ENCODE results near the gene FAM169A. TPM values are rescaled to one million over a fixed set of nuclear protein-coding genes. Genes with fewer than 3 reads are reported as not detected.
"Not testable (repeated sequence)": the region's sequence is repeated elsewhere in the genome, so short reads cannot be mapped to it uniquely, and the experiment has no call there.

FAM169A gene
- total RNA-seq, 1 donor from 2014 or later = 0.13 TPM

GRCh38 chr5:74801941-74802340 is 64.2 kb downstream of the FAM169A start:
- no peak for DNase-seq (ENCODE audit: low read depth, low spot score)

DNA sequence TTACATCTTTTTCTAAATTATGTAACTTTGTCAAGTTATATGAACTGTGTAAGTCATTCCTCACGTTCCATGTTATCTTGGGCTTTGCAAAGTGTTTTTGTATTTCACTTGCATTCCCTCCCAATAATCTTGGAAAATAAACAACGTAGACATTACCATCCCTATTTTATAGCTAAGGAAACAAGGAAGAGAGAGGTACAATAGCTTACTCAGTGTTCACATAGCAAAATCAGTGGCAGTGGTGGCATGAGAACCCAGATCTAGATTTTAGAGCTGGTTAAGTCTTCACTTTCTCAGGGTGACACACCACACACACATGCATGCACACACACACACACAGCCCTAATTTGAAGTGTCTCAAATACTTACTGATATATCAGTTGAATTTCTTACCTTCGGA is 65.0 kb downstream of the FAM169A start:
- no peak for DNase-seq (ENCODE audit: low read depth, low spot score)

DNA sequence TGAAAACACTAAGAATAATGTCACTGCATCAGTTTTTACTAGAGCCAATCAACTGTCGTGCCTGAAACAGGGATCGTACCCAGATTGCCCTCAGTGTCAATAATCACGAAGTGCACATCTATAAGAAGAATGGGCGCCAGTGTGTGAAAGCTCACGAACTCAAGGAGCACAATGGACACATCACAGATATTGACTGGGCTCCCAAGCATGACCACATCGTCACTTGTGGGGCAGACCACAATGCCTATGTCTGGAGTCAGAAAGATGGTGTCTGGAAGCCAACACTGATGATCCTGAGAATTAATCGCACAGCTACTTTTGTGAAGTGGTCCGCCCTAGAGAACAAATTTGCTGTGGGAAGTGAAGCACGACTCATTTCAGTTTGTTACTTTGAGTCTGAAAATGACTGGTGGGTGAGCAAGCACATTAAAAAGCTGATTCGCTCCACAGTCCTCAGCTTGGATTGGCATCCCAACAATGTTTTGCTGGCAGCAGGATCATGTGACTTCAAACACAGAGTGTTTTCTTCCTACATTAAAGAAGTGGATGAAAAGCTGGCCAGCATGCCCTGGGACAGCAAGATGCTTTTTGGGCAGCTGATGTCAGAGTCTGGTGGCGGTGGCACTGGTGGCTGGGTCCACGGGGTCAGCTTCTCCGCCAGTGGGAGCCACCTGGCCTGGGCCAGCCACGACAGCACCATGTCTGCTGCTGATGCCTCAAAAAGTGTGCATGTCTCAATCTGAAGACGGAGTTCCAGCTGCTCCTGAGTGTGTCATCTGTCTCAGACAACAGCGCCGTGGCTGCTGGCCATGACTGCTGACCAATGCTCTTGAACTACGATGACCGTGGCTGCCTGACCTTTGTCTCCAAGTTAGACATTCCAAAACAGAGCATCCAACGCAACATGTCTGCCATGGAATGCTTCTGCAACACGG is 66.9 kb downstream of the FAM169A start:
- DNase-seq (ENCODE audit: low read depth, low spot score) = no peak

DNA sequence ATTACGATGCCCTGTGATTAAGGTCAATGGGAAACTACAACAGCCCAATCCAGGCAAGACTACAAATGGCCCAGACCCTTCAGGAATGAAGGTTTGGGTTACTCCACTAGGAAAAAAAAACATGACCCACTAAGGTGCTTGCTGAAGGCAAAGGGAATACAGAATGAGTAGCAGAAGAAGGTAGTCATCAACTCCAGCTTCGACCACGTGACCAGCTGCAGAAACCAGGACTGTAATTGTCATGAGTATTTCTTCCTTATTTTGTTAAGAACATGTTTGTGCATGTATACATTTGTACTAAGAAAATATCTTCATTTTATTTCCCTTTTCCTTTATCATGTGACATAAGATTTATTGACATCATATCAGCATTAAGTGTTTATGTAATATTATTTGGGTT is 74.5 kb downstream of the FAM169A start:
- DNase-seq (ENCODE audit: low read depth, low spot score) = not testable (repeated sequence)

- no peak for DNase-seq (ENCODE audit: low read depth, low spot score)
Observed at GRCh38 chr5:74787424-74787823, 78.8 kb downstream of the FAM169A start.

DNA sequence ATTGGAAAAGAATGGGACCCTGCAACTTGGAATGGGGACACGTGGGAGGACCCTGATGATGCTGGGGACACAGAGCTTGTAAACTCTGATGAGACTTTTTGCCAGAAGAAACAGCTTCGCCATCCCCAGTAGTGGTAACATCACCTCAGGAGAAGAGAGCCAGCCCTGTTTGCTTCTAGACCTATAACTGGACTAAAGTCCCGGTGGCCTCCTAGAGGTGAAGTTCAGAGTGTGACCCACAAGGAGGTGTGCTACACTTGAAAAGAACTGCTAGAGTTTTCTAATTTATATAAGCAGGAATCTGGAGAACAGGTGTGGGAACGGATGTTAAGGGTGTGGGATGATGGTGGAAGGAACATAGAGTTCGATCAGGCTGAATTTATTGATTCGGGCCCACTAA is 79.3 kb downstream of the FAM169A start:
- DNase-seq (ENCODE audit: low read depth, low spot score) = no peak

- no peak for DNase-seq (ENCODE audit: low read depth, low spot score)
Observed at GRCh38 chr5:74778609-74779008, 87.6 kb downstream of the FAM169A start.

DNA sequence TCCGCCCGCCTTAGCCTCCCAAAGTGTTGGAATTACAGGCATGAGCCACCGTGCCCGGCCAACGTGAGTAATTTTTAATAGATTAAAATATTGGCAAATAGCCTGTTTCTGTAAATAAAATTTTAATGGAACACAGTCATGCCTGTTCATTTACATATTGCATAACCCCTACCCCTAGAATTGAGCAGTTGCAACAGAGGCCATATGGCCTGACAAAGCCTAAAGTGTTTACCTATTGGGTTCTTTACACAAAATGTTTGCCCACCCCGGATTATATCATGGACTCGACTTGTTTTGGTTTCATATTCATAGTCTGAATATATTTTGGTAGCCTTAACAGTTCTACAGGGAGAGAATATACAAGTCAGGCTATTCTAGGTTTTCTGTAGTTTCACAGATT is 93.8 kb downstream of the FAM169A start:
- no peak for DNase-seq (ENCODE audit: low read depth, low spot score)

GRCh38 chr5:74767579-74767913 is 98.6 kb downstream of the FAM169A start:
- DNase-seq (ENCODE audit: low read depth, low spot score) = peak; percentile 3

DNA sequence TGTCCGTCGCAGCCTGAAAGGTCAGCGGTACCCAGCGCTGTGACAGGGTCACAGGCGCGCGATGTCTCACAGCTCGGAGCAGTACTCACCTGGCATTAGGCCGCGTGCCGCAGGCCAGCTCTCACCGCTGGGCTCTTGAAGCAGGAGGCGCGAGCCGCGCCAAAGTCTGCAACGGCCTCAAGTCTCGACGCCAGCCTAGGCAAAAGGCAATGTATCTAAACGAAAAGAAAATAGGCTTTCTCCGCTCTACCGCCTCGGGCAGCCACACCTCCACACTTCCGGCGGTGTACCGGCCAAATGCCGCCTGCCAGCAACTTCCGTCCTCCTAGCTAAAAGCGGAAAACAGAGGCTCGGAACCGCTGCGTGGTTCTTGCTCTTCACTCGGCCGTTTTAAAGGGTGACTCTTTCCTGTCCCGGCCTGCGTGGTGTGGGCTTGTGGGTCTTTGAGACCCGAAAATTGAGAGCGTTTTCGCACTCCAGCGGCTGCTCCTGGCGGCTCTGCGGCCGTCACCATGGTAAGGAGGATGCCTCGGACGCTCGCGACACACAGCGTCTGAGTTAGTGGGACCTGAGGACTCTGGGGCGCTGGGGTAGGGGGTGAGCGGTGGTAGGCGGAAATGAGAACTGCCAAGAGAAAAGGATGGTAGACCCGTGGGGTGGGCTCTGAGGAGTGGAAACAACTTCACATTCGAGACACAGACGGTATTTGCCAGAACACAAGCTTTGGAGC is 99.2 kb downstream of the FAM169A start, which contains the start of the genes GFM2 and NSA2:
Gene GFM2 (minus strand): TSS at position 269 of the 730 bp plus-strand sequence. CDS start 3,375 bp downstream, outside the sequence.
Gene NSA2 (plus strand): TSS at position 401 of the 730 bp plus-strand sequence. CDS start 112 bp downstream, at position 513.
- DNase-seq (ENCODE audit: low read depth, low spot score) = peak; percentile 84

DNA sequence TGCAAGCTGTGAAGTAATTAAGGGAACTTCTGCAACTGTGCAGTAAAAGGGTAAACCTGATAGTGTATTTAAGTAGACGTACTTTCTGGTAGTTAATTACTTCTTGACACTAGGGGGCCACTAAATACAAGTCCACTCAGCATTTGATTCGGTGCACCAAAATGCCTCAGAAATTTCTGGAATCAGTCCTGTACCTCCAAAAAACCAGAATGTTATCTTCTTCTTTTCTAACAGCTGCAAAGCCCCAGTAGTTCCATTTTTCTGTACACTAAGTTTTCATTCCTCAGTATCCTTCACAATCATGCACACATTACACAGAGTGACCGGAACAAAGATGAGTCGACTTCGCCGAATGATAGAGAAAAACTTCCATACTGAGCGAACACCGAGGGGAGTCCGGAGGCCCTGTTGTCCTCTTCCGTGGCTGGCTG is 99.8 kb downstream of the FAM169A start:
- peak; percentile 22 for DNase-seq (ENCODE audit: low read depth, low spot score)

- no peak for DNase-seq (ENCODE audit: low read depth, low spot score)
Observed at GRCh38 chr5:74765929-74766328, 100.3 kb downstream of the FAM169A start.

DNA sequence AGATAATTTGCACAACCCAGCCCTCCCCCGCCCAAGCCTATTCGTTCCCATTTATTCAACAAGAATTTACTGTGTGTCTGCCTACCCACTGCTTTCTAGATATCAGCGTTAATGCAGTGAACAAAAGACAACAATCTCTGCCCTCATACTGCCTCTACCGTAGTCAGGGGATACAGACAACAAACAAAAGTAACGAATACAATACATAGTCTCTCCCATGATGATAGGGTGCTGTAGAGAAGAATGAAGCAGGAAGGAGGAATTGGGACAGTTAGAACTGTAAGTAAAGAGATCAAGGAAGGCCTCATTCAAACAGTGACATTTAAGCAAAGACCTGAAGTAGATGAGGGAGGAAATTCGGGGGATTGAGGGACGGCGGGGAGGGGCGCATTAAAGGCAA is 101.0 kb downstream of the FAM169A start:
- peak; percentile 8 for DNase-seq (ENCODE audit: low read depth, low spot score)

DNA sequence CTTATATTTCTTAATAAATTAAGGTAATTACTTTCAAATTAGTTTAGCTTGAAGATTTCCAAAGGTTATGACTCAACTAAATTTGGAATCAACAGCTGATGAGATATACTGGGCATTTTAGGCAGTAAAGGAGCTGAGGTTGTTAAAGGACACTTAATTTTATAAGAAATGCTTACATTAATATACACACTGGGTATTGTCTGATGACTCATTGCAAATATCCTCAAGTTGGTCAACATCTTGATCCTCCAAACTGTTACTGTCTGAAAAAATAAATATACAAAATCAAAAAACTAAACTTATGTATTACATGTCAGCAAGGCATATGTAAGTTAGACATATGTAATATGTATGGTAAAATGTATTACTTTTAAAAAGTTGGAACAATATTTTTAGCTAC is 102.7 kb downstream of the FAM169A start:
- no peak for DNase-seq (ENCODE audit: low read depth, low spot score)

- peak; percentile 5 for DNase-seq (ENCODE audit: low read depth, low spot score)
Observed at GRCh38 chr5:74762599-74762998, 103.6 kb downstream of the FAM169A start.

GRCh38 chr5:74761241-74761640 is 104.9 kb downstream of the FAM169A start:
- no peak for DNase-seq (ENCODE audit: low read depth, low spot score)

DNA sequence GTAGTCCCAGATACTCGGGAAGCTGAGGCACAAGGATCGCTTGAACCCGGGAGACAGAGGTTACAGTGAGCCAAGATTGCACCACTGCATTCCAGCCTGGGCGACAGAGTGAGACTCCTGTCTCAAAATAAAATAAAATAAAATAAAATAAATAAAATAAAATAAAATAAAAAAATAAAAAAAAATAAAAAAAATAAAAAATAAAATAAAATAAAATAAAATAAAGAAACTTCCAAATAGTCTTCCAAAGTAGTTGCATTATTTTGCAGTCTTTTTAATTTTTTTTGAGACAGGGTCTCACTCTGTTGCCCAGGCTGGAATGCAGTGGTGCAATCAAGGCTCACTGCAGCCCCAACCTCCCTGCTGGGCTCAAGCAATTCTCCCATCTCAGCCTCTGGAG is 117.4 kb downstream of the FAM169A start:
- DNase-seq (ENCODE audit: low read depth, low spot score) = not testable (repeated sequence)

- DNase-seq (ENCODE audit: low read depth, low spot score) = no peak
Observed at GRCh38 chr5:74738406-74738805, 127.8 kb downstream of the FAM169A start.

DNA sequence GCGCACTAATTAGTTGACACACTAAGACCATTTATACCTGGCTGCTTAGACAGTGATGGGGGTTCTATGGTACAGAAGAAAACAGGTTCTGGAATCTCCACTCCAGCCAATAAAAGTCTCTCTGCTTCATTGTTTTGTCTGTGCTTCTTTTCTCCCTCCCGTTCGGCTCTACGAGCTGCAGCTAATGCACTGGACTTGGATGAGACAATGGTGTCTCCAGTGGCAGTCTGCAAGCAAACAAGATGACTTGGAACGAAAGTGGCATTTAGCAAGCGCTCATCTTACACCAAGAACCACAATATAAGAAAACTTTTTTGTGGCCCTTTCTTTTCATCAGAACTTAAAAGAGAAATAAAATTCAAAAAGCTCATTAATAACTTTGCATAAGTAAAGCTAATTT is 129.4 kb downstream of the FAM169A start:
- DNase-seq (ENCODE audit: low read depth, low spot score) = no peak
